Measurements from ENCODE around the gene DPPA3.
"Not testable (repeated sequence)": the region's sequence is repeated elsewhere in the genome, so short reads cannot be mapped to it uniquely, and the experiment has no call there.

DPPA3 gene

DNA sequence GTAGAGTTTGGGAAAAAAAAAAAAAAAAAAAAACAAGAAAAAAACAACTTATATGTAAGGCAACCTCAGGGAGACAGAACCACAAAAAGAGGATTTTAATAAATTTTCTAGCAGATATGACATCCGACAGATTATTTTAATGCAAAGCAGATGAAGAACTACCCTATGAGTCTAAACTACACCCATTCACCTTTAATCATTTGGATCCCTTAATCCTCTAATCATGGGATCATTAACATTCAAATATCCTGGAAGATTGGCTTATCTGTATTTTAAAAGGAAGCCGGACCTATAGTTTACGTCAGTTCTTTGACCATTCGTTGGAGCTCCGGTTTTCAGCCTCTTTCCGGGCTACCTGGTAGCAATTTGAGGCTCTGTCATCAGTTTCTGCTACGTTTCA lies at the start of gene DPPA3:
DPPA3 (plus strand) TSS at position 301 of the 400 bp plus-strand sequence. CDS start 138 bp downstream, outside the sequence.
- no peak for DNase-seq

DNA sequence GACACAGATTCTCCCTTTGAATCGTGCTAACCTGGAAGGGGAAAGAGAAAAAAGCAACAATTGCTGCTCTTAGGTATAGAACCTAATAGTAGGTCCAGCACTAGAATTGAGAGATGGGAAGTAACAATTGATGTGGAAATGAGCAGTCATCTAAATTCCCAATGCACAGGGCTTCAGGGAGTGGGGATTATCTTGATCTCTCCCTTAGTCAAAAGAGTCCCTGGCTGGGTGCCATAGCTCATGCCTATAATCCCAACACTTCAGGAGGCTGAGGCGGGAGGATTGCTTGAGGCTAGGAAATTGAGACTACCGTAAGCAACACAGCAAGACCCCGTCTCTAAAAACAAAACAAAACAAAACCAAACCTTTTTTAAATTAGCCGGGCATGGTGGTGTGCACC lies 49.5 kb upstream of the DPPA3 start:
- no peak for DNase-seq

DNA sequence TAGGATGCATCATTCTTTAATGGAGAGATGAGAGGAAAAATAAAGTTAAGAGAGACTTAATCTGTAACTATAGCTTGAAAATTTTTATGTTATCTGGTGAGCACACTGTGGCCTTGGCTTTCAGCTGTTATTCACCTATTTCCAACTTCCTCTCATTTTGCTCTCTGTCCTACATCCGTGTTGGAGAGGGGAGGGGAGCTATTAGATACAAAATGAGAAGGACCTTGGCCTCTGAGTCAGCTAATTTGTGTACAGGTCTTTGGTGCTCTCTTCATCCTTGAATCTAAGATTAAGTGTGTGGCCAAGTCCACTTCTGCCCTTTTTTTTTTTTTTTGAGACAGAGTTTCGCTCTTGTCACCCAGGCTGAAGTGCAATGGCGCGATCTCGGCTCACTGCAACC lies 44.6 kb upstream of the DPPA3 start:
- no peak for DNase-seq

DNA sequence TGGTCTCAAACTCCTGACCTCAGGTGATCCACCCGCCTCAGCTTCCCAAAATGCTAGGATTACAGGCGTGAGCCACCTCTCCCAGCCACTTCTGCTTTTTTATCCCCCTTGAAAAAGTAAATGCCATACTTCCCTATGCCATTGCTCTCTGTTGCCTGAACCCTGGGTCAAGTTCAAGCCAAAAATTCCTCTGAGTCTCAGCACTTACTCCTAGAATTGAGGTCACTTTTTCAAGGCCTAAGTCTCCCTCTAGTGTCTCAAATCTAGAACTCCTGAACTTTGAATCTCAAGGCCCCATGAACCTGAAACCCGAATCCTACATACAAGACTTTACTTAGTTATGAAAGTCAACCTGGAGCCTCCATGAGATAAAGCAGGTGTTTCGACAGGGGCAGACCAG lies 44.1 kb upstream of the DPPA3 start:
- no peak for DNase-seq

DNA sequence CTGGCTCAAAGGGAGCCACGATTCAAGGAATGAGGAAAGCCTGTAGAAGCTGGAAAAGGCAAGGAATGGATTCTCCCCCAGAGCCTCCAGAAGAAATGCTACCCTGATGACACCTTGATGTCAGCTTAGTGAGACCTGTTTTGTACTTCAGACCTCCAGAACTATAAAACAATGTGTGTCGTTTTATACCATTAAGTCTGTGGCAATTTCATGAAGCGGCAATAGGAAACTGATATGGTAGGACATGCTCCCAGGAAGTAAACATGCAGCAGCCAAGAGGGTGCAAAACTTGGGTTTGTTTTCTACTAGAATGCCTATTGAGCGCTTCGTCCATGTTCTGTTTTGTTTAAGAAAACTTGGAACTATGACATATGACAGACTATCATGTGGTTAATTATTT lies 43.1 kb upstream of the DPPA3 start:
- no peak for DNase-seq

DNA sequence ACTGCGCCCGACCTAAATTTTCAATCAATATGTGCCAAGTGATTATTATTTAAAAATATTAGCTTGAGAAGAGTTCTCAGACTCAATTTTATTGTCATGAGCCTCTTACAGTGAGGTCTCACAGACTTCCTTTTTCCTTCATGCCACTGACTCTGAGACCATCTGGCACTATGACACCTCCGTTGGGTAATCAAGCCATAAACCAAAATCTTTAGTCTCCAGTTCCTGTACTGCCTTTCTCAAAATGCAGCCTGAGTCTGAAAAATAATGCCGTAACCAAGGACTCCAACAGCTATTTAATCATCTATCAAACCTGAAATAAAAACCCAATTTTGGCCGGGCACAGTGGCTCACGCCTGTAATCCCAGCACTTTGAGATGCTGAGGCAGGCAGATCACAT lies 35.8 kb upstream of the DPPA3 start:
- not testable (repeated sequence) for DNase-seq

DNA sequence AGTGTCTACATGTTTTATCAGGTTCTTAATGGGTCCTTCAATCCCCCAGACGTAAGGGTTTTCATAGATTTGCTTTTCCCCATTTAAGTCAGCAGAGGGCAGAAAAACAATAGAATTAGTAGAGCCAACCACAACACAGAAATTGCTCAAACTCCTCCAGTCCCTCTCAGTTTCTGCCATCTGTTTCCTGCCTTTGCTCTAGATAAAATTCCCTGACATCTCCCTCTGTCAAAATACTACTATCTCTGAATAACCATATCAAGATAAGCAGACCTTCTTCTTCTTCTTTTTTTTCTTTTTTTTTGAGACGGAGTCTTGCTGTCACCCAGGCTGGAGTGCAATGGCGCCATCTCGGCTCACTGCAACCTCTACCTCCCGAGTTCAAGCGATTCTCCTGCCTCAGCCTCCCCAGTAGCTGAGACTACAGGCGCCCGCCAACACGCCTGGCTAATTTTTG lies 33.8 kb upstream of the DPPA3 start:
- DNase-seq = peak; percentile 1 to 5

DNA sequence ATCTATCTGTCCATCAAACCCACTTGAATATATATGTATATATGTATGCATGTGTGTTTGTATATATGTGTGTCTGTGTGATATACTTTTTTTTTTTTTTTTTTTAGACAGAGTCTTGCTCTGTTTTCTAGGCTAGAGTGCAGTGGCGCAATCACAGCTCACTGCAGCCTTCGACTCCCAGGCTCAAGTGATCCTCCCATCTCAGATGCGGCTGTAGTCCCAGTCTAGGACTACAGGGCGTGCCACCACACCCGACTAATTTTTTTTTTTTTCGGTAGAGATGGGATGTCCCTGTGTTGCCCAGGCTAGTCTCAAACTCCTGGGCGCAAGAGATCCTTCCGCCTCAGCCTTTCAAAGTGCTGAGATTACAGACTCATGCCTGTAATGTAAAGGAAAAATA lies 32.5 kb upstream of the DPPA3 start:
- no peak for DNase-seq

DNA sequence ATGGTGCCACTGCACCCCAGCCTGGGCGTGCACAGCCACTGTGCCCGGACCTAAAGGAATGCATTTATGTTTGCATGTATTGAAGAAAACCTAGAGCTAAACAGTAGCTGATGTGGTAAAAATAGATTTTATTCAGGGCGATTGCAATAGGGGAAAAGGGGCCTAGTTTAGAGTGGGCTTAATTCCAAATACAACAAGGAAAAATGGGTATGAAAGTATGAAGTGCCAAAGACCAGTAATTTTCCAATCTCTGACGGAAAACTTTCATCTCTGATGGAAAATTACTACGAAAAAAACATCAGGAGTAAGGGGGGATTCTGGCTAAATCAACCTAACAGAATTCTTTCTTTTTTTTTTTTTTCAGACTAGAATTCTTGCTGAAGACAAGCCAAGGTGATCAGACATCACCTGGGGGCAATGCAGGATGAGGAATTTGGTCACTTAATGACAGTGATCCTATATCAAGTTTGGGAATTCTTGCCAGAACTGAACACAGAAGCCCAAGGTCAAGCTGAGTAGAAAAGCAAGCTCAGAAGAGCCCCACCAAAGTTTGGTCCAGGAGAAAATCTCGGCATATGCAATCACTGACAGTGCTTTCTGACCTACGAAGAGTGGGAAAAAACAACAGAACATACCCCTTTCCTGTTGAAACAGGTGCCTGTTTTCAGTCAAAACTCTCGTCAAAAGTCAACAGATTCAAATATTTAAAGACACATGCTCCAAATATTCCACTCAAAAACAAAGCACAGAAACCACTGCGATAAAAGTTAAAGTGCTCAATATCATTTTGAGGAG lies 31.8 kb upstream of the DPPA3 start:
- DNase-seq = no peak

DNA sequence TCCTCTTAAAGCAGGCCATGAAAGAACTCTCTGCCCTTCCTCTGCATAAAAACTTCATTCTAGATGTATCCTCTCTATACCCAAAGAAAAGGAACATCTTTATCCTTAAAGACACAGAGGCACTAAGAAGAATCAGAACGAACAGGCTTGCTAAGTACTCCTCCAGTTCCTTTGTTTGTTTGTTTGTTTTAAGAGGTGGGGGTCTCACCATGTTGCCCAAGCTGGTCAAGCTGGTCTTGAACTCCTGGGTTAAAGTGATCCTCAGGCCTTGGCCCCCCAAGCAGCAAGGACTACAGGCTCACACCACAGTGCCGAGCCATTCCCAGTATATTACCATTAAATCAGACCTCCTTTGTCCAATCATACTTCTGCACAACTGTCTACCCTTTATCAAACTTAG lies 29.7 kb upstream of the DPPA3 start:
- DNase-seq = no peak

DNA sequence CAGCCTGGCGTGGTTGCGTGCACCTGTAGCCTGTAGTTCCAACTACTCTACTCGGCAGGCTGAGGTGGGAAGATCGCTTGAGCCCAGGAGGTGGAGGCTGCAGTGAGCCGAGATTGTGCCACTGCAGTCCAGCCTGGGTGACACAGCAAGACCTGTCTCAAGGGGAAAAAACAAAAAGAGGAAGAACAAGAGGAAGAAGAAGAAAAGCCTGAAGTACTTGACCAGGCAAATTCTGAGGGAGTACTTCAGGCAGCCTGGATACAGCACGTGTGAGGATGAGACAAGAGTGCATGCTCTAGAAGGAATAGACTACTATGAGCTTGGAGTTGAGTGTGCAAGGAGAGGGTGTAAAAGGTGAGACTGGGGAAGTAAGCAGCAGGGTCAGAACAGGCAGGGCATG lies 17.4 kb upstream of the DPPA3 start:
- DNase-seq = no peak

DNA sequence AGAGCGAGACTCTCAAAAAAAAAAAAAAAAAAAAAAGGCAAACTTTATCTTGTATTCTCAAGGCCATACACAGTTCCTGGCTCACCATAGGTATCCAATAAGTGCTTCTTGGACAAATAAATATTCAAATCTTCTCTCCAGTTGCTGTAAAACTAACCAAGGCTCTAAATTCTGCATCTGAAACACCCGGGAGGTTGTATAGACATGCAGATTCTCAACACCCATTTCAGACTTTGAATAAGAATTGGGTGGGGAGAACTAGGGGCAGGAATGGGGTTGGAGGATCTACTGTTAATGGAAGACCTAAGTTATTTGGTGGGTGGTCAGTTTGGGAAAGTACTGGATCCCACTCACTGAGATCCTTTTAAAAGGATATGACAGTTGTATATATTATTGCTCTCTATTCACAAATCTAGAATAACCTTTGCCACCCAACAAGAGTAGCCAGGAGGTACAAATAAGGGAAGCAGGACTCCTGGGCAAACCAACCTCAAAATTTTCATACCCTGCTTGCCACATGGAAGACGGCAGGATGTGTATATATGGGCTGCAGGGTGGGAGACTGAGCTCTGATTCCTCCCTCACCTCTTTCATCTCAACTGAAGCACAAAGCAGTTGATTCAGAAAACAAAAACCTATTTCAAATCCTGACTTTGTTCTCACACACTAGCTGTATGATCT lies 16.5 kb upstream of the DPPA3 start:
- DNase-seq = no peak

DNA sequence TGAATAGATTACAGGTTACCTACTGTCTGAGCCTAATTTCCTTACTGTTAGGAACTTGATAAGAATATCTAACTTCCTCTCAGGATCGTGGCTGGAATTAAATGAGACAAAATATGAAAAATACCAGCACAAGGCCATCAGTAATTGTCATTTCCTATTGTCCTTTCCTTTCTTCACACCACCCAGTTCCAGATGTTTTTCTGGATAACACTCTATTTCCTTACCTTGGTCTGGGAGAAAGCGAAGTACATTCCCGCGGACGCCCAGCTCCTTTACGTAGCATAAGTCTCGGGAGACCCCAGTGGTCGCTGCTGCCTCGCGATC lies 16.0 kb upstream of the DPPA3 start:
- DNase-seq = no peak

DNA sequence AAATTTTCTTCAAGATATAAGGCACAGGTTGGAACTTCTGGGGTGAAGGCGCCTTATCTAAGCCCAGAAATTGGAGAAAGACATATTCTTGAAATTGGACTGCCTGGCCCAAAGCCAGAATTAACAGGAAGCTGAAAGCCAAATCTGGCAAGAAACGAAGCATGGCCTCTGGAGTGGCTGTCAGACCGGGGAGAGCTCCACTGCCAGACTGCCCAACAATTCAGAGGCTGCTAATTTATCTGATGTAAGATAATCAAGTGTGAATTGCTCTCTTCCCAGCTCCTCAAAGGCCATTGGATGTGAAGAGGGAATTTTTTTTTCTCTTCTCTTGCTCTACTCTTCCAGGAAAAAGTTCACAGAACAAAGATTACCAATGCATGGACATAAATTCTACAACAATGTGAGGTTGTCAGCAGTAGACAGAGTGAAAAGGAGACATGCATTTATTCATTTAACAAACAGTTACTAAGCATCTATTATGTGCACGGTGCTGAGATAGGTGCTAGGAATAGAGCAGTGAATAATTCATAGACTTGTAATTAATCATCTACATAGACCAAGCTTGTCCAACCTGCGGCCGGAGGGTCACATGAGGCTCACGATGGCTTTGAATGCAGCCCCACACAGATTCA lies 15.6 kb upstream of the DPPA3 start, which contains the start of gene GDF3:
GDF3 (minus strand) TSS at position 210 of the 632 bp plus-strand sequence; CDS start at position 163, 47 bp downstream.
- no peak for DNase-seq

DNA sequence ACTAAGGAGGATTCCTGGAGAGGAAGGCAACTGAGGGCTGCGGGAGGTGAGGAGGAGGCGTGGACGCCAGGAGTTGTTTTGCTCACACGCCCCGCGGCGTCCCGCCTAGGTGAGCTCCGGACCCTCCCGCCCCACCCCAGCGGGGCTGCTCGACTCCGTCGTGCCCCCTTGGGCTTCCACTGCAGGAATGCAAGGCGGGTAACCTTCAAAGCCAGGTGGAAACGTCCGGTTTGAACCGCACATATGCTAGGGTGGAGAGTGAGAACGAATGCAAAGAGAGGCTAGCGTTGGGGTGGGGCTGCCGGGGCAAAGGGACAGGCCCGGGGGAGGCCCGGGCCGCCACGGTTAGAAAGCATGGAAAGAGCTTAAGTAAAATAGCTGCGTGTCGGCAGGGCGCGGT lies 5.4 kb upstream of the DPPA3 start:
- no peak for DNase-seq

DNA sequence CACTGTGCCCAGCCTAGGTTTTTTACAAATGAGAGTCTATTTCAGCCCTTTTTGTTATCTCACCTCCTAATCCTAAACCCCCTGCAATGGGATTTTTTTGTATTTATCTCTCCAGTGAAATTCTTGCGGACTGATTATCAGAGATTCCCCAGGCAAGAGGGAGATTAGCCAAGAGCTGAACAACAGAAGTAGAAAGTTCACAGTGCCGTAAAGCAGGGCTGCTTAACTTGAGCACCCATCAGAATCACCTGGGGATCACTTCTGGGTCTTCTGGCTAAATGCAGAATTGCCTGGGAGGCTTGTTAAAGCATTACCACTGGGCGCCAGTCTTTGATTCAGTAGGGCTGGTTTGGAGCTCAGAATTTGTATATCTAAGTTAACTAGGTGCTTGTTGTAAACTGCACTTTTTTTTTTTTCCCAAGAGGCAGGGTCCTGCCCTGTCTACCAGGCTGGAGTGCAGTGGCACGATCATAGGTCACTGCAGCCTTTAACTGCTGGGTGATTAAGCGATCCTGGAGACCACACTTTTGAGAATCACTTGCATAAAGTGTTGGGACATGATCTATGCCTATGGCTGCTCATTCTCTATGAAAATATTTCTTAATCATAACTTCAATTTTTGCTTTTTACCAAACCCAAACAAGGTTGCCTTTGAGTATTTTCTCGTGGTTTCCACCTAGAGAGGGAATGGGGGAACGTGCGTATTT lies 1.1 kb upstream of the DPPA3 start:
- DNase-seq = no peak

DNA sequence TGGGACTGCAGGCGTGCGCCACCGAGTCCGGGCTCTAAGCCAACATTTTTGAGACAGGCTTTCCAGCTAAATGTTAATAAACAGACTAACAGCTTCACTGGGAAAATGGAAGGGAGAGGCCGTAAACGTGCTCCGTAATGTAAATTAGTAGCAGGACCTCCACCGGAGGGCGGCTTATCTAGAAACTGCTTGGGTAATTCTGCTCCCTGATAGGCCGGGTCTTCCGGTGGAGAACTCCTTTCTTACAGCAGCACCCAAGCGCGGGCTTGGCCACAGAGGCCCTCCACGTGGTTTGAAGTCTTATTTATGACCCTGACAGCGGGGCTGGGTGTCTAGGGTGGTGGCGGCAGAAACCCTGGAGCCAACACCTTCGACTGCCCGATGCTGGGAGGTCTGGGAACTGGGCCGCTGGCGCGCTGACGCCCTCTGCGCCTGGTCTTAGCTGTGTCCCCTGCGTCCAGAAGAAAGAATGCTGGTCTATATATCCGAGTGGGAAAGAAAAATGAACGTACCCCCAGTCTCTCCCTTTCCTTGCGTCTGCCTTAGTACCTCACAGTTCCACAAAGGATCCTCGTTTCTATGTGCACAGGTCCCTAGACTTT lies 1.7 kb downstream of the DPPA3 start:
- DNase-seq = no peak

DNA sequence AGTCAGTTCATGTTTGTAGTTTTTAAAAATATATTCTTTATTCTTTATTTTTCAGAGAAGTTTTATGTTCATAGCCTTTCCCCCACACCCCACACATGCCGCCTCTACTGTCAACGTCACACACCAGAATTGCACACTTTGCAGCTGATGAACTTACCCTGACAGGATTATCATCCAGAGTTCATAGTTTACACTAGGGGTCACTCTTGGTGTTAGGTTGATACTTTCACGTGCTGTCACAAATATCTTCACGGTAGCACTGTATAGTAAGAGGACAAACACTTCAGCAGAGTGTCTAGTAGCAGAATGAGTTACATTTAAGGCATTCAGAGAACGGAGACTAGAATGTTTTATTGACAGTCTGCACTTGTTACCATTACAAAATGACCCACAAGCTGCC lies 5.1 kb downstream of the DPPA3 start:
- DNase-seq = no peak

DNA sequence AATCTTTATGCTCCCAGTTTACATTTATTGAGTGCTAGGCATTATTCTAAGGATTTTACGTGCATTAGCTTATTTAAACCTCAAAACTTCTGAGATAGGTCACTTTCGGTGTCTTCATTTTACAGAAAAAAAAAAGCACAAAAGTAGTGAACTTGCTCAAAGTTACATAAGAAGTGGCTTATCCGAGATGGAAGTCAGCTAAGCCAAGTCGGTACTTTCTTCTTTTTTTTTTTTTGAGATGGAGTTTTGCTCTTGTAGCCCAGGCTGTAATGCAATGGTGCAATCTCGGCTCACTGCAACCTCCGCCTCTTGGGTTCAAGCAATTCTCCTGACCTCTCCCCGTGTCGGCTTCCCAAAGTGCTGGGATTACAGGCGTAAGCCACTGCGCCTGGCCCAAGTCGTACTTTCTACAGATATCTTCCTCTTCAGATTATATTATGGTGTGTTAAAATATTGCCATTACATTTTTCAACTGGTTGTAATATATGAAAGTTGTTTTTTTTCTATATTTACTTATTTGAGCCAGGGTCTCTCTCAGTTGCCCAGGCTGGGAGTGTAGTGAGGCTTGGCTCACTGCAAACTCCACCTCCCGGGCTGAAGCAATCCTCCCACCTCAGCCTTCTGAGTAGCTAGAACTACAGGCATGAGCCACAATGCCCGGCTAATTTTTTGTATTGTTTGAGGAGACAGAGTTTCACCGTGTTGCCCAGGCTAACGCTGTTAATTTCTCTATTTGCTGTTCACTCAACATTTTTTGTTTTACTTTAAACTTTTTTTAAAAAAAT lies 8.9 kb downstream of the DPPA3 start:
- no peak for DNase-seq

DNA sequence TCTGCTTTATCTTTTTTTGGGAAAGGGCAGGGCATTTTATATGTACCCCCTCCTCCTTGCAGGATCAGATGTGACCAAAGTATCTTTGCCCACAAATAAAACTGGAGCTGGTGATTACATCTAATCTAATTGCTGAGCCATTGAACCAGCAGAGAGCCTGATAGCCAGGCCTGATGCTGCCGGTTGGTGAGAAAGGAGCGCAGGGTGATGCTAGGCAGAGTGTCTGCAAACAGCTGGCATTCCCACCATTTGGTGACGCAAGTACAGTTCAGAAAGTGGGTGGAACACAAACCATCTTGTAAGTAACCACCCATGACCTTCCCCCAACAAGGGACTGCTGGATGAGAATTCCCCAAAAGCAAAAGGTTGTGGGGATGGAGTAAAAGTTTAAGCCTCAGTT lies 12.7 kb downstream of the DPPA3 start:
- no peak for DNase-seq

DNA sequence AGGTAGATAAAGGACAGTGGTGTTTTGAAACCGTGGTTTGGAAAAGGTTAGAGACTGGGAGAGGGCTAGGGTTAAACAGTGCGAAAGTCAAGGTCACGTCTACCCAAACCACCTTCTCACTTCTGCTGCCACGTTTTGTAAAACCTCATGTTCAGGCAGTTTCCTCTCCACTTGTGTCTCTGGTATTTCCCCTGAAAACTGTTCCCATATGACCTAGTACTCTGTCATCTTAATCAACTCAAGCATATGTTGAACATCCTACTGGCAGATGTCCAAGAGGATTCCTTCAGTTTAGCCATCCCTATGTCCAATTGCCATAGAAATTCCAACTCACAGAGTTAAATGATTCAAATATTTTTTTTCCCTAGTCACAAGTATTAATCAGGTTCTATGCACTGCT lies 18.5 kb downstream of the DPPA3 start:
- DNase-seq = no peak

DNA sequence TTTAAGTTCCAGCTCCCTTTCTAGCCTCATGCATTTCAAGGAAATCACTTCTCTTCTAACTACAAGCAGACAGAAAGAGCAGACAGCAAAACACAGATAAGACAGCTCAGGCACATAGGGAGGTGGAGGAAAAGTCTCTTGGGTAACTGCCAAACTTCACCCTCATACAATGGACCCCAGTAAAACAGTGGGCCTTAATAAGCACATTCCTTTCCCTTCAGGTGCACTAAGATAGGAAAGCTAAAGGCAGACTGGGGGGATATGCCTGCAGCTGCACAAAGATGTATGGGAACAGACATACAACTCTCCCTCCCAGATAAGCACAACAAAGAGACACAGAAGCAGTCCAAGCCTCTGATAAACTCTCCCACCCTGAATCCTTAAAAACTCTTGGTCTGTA lies 19.8 kb downstream of the DPPA3 start:
- not testable (repeated sequence) for DNase-seq

Measured in activated CD4-positive, alpha-beta T cell treated with anti-CD3 and anti-CD28 coated beads, Interleukin-2, amount 50 U/mL, for 48 hours (primary cell).